Activated CD8-positive, alpha-beta T cell treated with anti-CD3 and anti-CD28 coated beads for 36 hours (primary cell): ENCODE measurements around the gene FAM98C. TPM values are rescaled to one million over a fixed set of nuclear protein-coding genes. Genes with fewer than 3 reads are reported as not detected.

Experiments used
- ATAC-seq: fragments of 200-7000 bp; cut with Tn5 transposase; one replicate; pipeline ENCODE4 v1.10.0; 2021; ENCODE audit warnings: mild to moderate bottlenecking, moderate library complexity
- CTCF ChIA-PET: fragments of 350-600 bp; sonication (Branson Sonifier 250); formaldehyde crosslinking; loops from one replicate; lab custom pipeline; 2021; ENCODE audit warnings: antibody characterized with exemption; lab: Charles Lee
- POLR2A ChIA-PET: fragments of 350-600 bp; sonication (Branson Sonifier 250); formaldehyde crosslinking; loops from one replicate; lab custom pipeline; 2021; ENCODE audit warnings: antibody characterized with exemption; lab: Charles Lee
- DNase-seq: peaks from one replicate; pipeline ENCODE4 v3.0.0-alpha.2; 2020
- H3K27ac Mint-ChIP-seq: one replicate; pipeline ENCODE4 v1.8.0; 2021; ENCODE audit warnings: mild to moderate bottlenecking, mixed read lengths
- H3K27me3 Mint-ChIP-seq: one replicate; pipeline ENCODE4 v1.8.0; 2021; ENCODE audit warnings: mixed read lengths
- H3K36me3 Mint-ChIP-seq: one replicate; pipeline ENCODE4 v1.8.0; 2021; ENCODE audit warnings: low read depth, mixed read lengths
- H3K4me1 Mint-ChIP-seq: one replicate; pipeline ENCODE4 v1.8.0; 2021; ENCODE audit warnings: low read depth, mixed read lengths
- H3K4me3 Mint-ChIP-seq: one replicate; pipeline ENCODE4 v1.8.0; 2021; ENCODE audit warnings: mild to moderate bottlenecking, moderate library complexity, mixed read lengths
- H3K9me3 Mint-ChIP-seq: one replicate; pipeline ENCODE4 v1.8.0; 2021; ENCODE audit warnings: mixed read lengths
- CTCF ChIP-seq: fragments of 200-600 bp; IDR thresholded peaks from one replicate; pipeline ENCODE4 v1.8.0; 2022; ENCODE audit warnings: antibody characterized with exemption, mild to moderate bottlenecking
- intact Hi-C: fragments of 100-400 bp; cut with micrococcal nuclease; formaldehyde crosslinking; loops from one replicate; pipeline ENCODE4 v1.10.0; 2022
- total RNA-seq, 2 experiments: library from RNA; stranded (reverse); gene quantifications; one replicate each; pipeline ENCODE4 v1.2.3, GENCODE V29; 2021

The FAM98C gene
- total RNA-seq, 2 experiments from 2014 or later: 11.7 to 12.5 TPM

DNA sequence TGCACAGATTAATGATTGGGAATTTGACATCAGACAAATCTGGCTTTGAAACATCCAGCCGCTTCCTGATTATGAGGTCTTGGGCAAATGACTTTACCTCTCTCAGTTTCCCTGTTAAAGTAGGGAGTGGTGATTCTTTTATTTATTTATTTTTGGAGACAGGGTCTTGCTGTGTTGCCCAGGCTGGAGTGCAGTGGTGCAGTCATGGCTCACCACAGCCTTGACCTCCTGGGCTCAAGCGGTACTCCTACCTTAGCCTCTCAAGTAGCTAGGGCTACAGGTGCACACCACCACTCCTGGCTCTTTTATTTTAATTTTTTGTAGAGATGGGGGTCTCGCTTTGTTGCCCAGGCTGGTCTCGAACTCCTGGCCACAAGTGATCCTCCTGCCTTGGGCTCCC lies 25.8 kb upstream of the FAM98C start:
- intact Hi-C loops: no loop called here
- Mint-ChIP-seq H3K27me3 (no peaks in the 10 kb centered on the region), H3K36me3 (peaks cover 51% of the 10 kb centered on the region), H3K27ac (no peak overlapping the region), H3K4me3 (no peak overlapping the region), H3K9me3 (no peaks in the 10 kb centered on the region), H3K4me1 (peaks cover 23% of the 10 kb centered on the region)
- POLR2A ChIA-PET: interaction anchor here (1.5 to 3.4 kb wide), 2 partner anchors 9 to 17 kb away, joined by 3 to 40 read pairs; partner anchors contain the start of genes GGN and SPRED3
- DNase-seq (no peak), ATAC-seq (no peak)
- no peak for TF ChIP-seq CTCF
- CTCF ChIA-PET: interaction anchor here (1.6 kb wide), 1 partner anchor 26 kb away, joined by 4 read pairs; the partner anchor contains the start of gene FAM98C

DNA sequence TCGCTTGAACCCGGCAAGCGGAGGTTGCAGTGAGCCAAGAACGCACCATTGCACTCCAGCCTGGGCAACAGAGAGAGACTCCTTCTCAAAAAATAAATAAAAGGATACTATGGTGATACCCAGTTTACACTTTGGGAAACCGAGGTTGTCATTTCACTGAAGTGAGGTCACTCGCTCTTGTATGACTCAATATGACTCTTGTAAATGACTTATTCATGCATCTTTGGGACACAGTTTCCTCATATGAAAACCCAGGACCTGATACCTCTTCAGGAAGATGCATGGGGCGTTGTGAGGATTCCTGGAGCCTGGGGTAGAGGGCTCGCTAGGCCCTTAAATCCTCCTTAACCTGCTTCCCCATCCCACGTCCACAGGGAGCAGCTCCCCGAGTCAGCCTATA lies 24.0 kb upstream of the FAM98C start:
- no peak for ATAC-seq
- Mint-ChIP-seq H3K9me3 (no peaks in the 10 kb centered on the region), H3K27me3 (no peaks in the 10 kb centered on the region), H3K4me3 (no peak overlapping the region), H3K27ac (no peak overlapping the region), H3K4me1 (peaks cover 23% of the 10 kb centered on the region), H3K36me3 (peaks cover 66% of the 10 kb centered on the region)
- POLR2A ChIA-PET: interaction anchor here (0.8 kb wide), 1 partner anchor 24 kb away, joined by 3 read pairs; the partner anchor contains the start of gene FAM98C
- DNase-seq: no peak
- CTCF ChIA-PET: interaction anchor here (1.6 kb wide), 1 partner anchor 25 kb away, joined by 4 read pairs; the partner anchor contains the start of gene FAM98C
- intact Hi-C loops: no loop called here
- TF ChIP-seq CTCF: no peak

DNA sequence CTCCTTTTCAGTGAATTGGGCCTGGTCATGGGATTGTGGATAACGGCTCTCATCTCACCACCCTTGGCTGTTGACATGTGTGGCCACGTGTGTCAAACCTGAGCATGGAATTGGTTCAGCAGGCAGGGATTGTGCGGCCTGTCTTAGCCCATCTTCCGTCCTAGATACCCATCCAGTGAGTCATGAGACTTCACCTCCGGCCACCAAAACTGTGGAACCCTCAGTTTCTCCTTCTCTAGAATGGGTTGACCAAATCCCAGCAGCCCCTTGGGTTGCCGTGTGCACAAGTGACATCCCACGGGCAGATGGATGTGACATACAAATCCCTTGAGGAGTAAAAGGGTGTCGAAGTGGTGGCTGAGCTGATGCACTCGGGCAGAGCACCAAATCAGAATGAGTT lies 21.8 kb upstream of the FAM98C start:
- ChIA-PET CTCF (no interaction called here), POLR2A (interaction anchor here (0.8 to 2.0 kb wide), 2 partner anchors 13 to 15 kb away, joined by 5 to 7 read pairs; no protein-coding TSS in a partner anchor)
- Mint-ChIP-seq H3K27ac (no peak overlapping the region), H3K9me3 (no peaks in the 10 kb centered on the region), H3K36me3 (peaks cover 68% of the 10 kb centered on the region), H3K27me3 (no peaks in the 10 kb centered on the region), H3K4me3 (no peak overlapping the region), H3K4me1 (peaks cover 13% of the 10 kb centered on the region)
- no peak for ATAC-seq
- intact Hi-C loops: no loop called here
- DNase-seq: no peak
- no peak for TF ChIP-seq CTCF

DNA sequence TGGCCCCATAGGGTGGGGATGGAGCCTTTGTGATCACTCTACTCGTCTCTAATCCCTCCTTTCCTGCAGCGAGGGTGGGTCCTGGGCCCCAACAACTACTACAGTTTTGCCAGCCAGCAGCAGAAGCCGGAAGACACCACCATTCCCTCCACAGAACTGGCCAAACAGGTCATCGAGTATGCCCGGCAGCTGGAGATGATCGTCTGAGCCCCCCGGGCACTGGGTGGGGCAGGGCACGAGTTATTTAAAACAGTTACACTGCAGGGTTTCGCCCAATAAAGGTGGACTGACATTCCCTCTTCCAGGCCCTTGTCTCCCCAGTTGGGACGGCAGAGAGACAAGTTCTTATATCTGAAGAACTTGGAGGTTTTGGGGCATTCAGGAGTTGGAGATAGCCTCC lies 19.7 kb upstream of the FAM98C start:
- TF ChIP-seq CTCF: no peak
- POLR2A ChIA-PET: interaction anchor here (0.9 to 2.0 kb wide), 2 partner anchors 8 to 11 kb away, joined by 3 to 7 read pairs; no protein-coding TSS in a partner anchor
- H3K4me3 Mint-ChIP-seq: no peak overlapping the region
- intact Hi-C loops: no loop called here
- H3K4me1 Mint-ChIP-seq: peaks cover 14% of the 10 kb centered on the region
- H3K36me3 Mint-ChIP-seq: peaks cover 61% of the 10 kb centered on the region
- ATAC-seq (no peak), DNase-seq (no peak)
- H3K27ac Mint-ChIP-seq: no peak overlapping the region
- CTCF ChIA-PET: no interaction called here
- peaks cover 7% of the 10 kb centered on the region for H3K27me3 Mint-ChIP-seq
- no peaks in the 10 kb centered on the region for H3K9me3 Mint-ChIP-seq

DNA sequence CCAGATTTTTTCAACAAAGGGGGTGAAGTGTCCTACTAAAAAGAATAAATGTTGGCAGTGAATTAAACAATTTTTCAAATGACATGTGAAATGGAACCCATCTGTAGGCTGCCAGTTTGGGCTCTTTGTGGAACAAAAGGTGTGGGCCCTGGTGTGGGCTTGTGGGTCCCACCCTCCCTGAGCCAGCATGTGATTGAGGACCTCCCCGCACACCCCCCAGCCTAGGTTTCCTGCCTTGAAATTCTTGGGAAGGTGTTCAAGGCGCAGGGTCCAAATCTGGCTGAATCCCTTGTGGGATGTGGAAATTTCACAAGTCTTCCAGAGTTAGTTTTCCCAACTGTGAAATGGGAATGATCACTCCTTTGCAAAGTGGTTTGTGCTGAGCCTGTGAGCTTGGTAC lies 19.1 kb upstream of the FAM98C start:
- CTCF ChIA-PET: interaction anchor here (1.2 to 1.9 kb wide), 2 partner anchors 150 to 158 kb away, joined by 3 to 6 read pairs; no protein-coding TSS in a partner anchor
- no peak overlapping the region for H3K27ac Mint-ChIP-seq
- DNase-seq (no peak), ATAC-seq (no peak)
- no peaks in the 10 kb centered on the region for H3K9me3 Mint-ChIP-seq
- intact Hi-C loops: no loop called here
- H3K4me3 Mint-ChIP-seq: no peak overlapping the region
- TF ChIP-seq CTCF: no peak
- POLR2A ChIA-PET: interaction anchor here (0.8 to 5.4 kb wide), 2 partner anchors 8 to 11 kb away, joined by 6 to 40 read pairs; partner anchors contain the start of gene PSMD8
- peaks cover 16% of the 10 kb centered on the region for H3K4me1 Mint-ChIP-seq
- H3K27me3 Mint-ChIP-seq: peaks cover 9% of the 10 kb centered on the region
- H3K36me3 Mint-ChIP-seq: peaks cover 61% of the 10 kb centered on the region
